ENCODE measurements around the gene PDCD2. TPM values are rescaled to one million over a fixed set of nuclear protein-coding genes. Genes with fewer than 3 reads are reported as not detected.
"Not testable (repeated sequence)": the region's sequence is repeated elsewhere in the genome, so short reads cannot be mapped to it uniquely, and the experiment has no call there.

The PDCD2 gene, protein sequence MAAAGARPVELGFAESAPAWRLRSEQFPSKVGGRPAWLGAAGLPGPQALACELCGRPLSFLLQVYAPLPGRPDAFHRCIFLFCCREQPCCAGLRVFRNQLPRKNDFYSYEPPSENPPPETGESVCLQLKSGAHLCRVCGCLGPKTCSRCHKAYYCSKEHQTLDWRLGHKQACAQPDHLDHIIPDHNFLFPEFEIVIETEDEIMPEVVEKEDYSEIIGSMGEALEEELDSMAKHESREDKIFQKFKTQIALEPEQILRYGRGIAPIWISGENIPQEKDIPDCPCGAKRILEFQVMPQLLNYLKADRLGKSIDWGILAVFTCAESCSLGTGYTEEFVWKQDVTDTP
- 100 to 1,000 TPM; 133 to 152 TPM for total RNA-seq

DNA sequence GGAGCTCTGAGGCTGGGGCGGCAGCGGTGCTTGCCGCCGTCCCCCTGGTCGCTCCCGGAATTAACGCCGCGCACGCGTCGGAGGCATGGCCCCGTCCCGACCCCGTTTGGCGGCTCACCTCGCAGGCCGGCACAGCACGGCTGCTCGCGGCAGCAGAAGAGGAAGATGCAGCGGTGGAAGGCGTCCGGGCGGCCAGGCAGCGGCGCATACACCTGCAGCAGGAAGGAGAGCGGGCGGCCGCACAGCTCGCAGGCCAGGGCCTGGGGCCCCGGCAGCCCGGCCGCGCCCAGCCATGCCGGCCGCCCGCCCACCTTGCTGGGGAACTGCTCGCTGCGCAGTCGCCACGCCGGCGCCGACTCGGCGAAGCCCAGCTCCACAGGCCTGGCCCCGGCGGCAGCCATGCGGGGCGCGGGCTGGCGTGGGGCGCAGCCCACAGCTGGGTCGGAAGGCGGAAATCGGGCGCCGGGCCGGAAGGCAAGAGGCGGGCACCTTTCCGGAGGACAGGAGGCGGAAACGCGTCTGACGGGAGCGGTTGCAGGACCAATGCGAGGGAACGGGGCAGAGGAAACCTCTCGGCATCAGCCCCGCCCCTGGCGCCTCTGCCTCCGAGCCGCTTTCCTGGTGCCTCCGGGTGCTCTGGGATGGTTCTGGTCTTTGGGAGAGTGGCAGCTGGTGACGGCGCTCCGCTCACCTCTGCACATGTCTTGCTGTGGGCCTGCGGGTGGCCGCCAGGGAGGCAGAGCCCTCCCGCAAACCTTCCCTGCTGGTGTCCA, at the start of gene PDCD2:
PDCD2 (minus strand) TSS at position 457 of the 773 bp plus-strand sequence; CDS start at position 401, 56 bp downstream.
- Mint-ChIP-seq H3K27ac (peak within 1 kb of the TSS; percentile 95), H3K27me3 (no peaks in the 10 kb centered on the region), H3K36me3 (ENCODE audit: low read depth) (peaks cover 40% of the 10 kb centered on the region), H3K9me3 (ENCODE audit: low read depth) (no peaks in the 10 kb centered on the region), H3K4me3 (peak within 1 kb of the TSS; percentile 91), H3K4me1 (peaks cover 30% of the 10 kb centered on the region)
- ATAC-seq (peak; percentile 96), DNase-seq (peak; percentile 96)
- POLR2A ChIA-PET: interaction anchor here (1.7 kb wide), 1 partner anchor 32 kb away, joined by 5 read pairs; no protein-coding TSS in a partner anchor
- CTCF ChIA-PET: interaction anchor here (0.8 to 1.9 kb wide), 7 partner anchors 10 to 41 kb away, joined by 3 to 10 read pairs (median 4); partner anchors contain the start of gene PSMB1
- intact Hi-C loops (cut with DNase I, micrococcal nuclease): loop anchor here (1.0 kb wide), 4 partner anchors 30 to 882 kb away; partner anchors contain the start of genes FAM120B (in 2 of the 2), TBP (in 2 of the 2), C6orf120 (in 1 of the 2) and DYNLT2 (in 1 of the 2)

DNA sequence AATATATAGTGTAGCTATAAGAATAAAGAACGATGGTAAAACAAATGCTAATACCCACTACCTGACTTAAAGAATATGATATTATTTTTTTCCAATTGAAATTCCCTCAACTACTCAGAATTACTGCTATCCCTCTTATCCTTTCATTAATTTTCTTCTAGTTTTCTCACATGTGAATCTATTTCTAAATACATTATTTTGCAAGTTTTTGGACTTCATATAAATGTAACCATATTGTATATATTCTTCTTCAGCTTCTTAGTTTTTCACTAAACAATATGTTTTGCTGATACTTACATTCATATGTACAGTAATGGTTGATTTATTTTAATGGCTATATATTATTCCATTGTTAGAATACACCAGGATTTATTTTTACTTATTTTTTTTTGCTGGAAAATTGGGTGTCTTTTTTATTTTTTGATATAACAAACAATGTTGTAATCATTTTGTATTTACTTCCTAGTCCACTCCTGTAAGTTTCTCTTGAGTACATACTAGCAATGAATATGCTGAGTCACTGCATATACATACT, 31.6 kb upstream of the PDCD2 start:
- H3K4me3 Mint-ChIP-seq; POLR2A ChIA-PET; CTCF ChIA-PET; H3K9me3 Mint-ChIP-seq (ENCODE audit: low read depth); H3K27me3 Mint-ChIP-seq; DNase-seq; ATAC-seq; H3K36me3 Mint-ChIP-seq (ENCODE audit: low read depth); H3K4me1 Mint-ChIP-seq; H3K27ac Mint-ChIP-seq; intact Hi-C loops (cut with DNase I, micrococcal nuclease): not testable (repeated sequence)

GRCh38 chr6:170612256-170612804, 27.9 kb upstream of the PDCD2 start:
- H3K9me3 Mint-ChIP-seq (ENCODE audit: low read depth); H3K36me3 Mint-ChIP-seq (ENCODE audit: low read depth); H3K4me1 Mint-ChIP-seq; H3K27ac Mint-ChIP-seq; POLR2A ChIA-PET; CTCF ChIA-PET; intact Hi-C loops (cut with DNase I, micrococcal nuclease); DNase-seq: not testable (repeated sequence)
- Mint-ChIP-seq H3K4me3 (peak overlapping the region; percentile 40), H3K27me3 (peaks cover 28% of the 10 kb centered on the region)
- ATAC-seq: peak; percentile 86

DNA sequence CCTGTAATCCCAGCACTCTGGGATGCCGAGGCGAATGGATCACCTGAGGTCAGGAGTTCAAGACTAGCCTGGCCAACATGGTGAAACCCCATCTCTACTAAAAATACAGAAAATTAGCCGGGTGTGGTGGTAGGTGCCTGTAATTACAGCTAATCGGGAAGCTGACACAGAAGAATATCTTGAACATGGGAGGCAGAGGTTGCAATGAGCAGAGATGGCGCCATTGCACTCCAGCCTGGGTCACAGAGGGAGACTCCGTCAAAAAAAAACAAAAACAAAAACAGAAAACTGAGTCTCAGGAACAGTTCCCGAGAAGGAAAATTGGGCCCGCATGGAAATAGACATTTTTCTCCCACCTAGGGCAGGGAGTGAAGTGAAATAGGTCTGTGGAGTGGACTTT, 24.8 kb upstream of the PDCD2 start:
- H3K4me1 Mint-ChIP-seq; ATAC-seq; H3K36me3 Mint-ChIP-seq (ENCODE audit: low read depth); DNase-seq; H3K9me3 Mint-ChIP-seq (ENCODE audit: low read depth); H3K27ac Mint-ChIP-seq; POLR2A ChIA-PET; intact Hi-C loops (cut with DNase I, micrococcal nuclease); H3K4me3 Mint-ChIP-seq: not testable (repeated sequence)
- CTCF ChIA-PET: interaction anchor here (0.6 kb wide), 1 partner anchor 26 kb away, joined by 3 read pairs; no protein-coding TSS in a partner anchor
- peaks cover 41% of the 10 kb centered on the region for H3K27me3 Mint-ChIP-seq

- POLR2A ChIA-PET: interaction anchor here (0.6 kb wide), 1 partner anchor 553 kb away, joined by 4 read pairs; no protein-coding TSS in a partner anchor
Measured at GRCh38 chr6:170605574-170606259, 21.3 kb upstream of the PDCD2 start.

GRCh38 chr6:170597278-170597677, 12.8 kb upstream of the PDCD2 start:
- DNase-seq (no peak), ATAC-seq (no peak)
- ChIA-PET POLR2A (no interaction called here), CTCF (no interaction called here)
- no peaks in the 10 kb centered on the region for H3K4me1 Mint-ChIP-seq
- peaks cover 7% of the 10 kb centered on the region for H3K27me3 Mint-ChIP-seq
- H3K36me3 Mint-ChIP-seq (ENCODE audit: low read depth): peaks cover 1% of the 10 kb centered on the region
- intact Hi-C loops (cut with DNase I, micrococcal nuclease): no loop called here
- peaks cover 8% of the 10 kb centered on the region for H3K9me3 Mint-ChIP-seq (ENCODE audit: low read depth)
- H3K27ac Mint-ChIP-seq: no peak overlapping the region
- no peak overlapping the region for H3K4me3 Mint-ChIP-seq

More at GRCh38 chr6:170605574-170606259, 21.3 kb upstream of the PDCD2 start:
- H3K36me3 Mint-ChIP-seq (ENCODE audit: low read depth): no peaks in the 10 kb centered on the region
- peaks cover 42% of the 10 kb centered on the region for H3K27me3 Mint-ChIP-seq
- CTCF ChIA-PET: no interaction called here
- H3K27ac Mint-ChIP-seq: no peak overlapping the region
- DNase-seq (no peak), ATAC-seq (no peak)
- H3K4me1 Mint-ChIP-seq: no peaks in the 10 kb centered on the region
- H3K9me3 Mint-ChIP-seq (ENCODE audit: low read depth): no peaks in the 10 kb centered on the region
- intact Hi-C loops (cut with DNase I, micrococcal nuclease): no loop called here
- H3K4me3 Mint-ChIP-seq: no peak overlapping the region

DNA sequence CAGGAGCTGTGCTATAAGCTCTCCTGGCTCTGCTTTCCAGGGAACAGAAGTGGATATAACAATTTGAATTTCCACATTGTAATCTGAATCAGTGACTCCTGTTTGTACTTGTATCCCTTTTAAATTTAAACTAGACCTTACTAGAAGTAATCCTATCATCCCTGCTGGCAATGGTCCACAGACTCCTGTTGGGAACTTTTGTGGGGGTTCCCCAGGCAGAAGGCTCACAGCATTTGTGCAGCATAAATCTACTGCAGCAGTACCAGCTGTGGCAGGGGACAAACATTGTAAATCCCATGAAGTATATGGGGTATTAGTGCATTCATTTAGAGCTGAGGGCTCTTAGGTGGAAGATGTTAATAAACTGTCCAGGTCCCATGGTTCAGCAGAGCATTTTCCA, 12.0 kb upstream of the PDCD2 start:
- POLR2A ChIA-PET: no interaction called here
- intact Hi-C loops (cut with DNase I, micrococcal nuclease): no loop called here
- Mint-ChIP-seq H3K36me3 (ENCODE audit: low read depth) (peaks cover 6% of the 10 kb centered on the region), H3K9me3 (ENCODE audit: low read depth) (peaks cover 13% of the 10 kb centered on the region), H3K4me1 (no peaks in the 10 kb centered on the region), H3K27ac (no peak overlapping the region), H3K27me3 (peaks cover 10% of the 10 kb centered on the region), H3K4me3 (no peak overlapping the region)
- CTCF ChIA-PET: no interaction called here
- ATAC-seq (no peak), DNase-seq (no peak)

GRCh38 chr6:170590725-170591124, 6.3 kb upstream of the PDCD2 start:
- Mint-ChIP-seq H3K4me3 (no peak overlapping the region), H3K9me3 (ENCODE audit: low read depth) (peaks cover 17% of the 10 kb centered on the region), H3K27me3 (peaks cover 12% of the 10 kb centered on the region), H3K36me3 (ENCODE audit: low read depth) (peaks cover 8% of the 10 kb centered on the region), H3K27ac (no peak overlapping the region), H3K4me1 (no peaks in the 10 kb centered on the region)
- DNase-seq (no peak), ATAC-seq (no peak)
- ChIA-PET CTCF (interaction anchor here (1.0 kb wide), 1 partner anchor 23 kb away, joined by 3 read pairs; no protein-coding TSS in a partner anchor), POLR2A (no interaction called here)
- intact Hi-C loops (cut with DNase I, micrococcal nuclease): no loop called here

DNA sequence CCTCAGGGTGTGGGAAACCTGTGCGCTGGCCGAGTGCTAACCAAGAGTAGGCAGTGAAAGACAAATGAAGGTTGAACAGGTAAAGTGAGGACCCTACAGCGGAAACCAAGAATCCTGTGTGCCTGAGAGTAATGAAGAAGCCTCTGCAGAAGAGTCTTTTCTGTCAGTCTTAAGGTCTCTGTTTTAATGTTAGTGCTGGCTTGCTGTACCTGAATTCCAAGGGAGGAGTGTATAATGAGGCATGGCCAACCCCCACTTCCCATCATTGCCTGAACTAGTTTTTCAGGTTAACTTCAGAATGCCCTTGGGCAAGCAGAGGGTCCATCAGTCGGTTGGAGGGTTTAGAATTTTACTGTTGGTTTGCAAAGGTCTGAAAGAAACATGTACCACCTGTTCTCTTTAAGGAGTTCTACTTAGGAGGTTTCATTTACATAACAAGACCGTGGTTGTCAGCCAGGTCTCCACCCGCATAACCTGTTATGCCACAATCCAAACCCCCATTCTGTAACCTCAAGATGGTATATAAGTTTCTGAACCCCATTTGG, 589 bp upstream of the PDCD2 start:
- Mint-ChIP-seq H3K4me3 (peak overlapping the region; percentile 91), H3K36me3 (ENCODE audit: low read depth) (peaks cover 35% of the 10 kb centered on the region), H3K9me3 (ENCODE audit: low read depth) (no peaks in the 10 kb centered on the region), H3K27me3 (no peaks in the 10 kb centered on the region), H3K4me1 (peaks cover 30% of the 10 kb centered on the region), H3K27ac (peak overlapping the region; percentile 95)
- POLR2A ChIA-PET: interaction anchor here (1.7 kb wide), 1 partner anchor 33 kb away, joined by 5 read pairs; no protein-coding TSS in a partner anchor
- no peak for DNase-seq
- ATAC-seq: no peak
- CTCF ChIA-PET: interaction anchor here (1.1 to 1.9 kb wide), 3 partner anchors 11 to 33 kb away, joined by 3 to 10 read pairs (median 9); no protein-coding TSS in a partner anchor
- intact Hi-C loops (cut with DNase I, micrococcal nuclease): loop anchor here (1.0 kb wide), 4 partner anchors 31 to 883 kb away; partner anchors contain the start of genes FAM120B (in 2 of the 2), TBP (in 2 of the 2), C6orf120 (in 1 of the 2) and DYNLT2 (in 1 of the 2)

DNA sequence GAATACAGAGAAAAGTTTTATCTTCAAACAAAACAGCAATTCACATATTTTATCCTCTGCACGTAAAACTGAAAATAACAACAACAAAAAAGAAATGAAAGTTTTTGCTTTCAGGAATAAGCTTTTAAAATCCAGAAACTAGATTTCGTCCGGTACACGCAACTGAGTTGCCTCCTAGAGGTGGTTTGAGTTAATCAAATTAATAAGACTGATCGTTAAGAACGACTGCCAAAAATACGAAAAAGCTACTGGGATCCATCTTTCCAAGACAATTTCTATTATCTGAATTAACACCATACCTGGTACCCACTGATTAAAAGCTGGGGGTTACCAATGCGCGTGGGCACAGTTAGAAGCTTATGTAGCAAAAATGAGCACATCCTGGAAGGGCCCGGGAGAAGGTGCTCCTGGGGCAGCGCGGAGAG, 669 bp downstream of the PDCD2 start:
- H3K27me3 Mint-ChIP-seq: no peaks in the 10 kb centered on the region
- peaks cover 46% of the 10 kb centered on the region for H3K36me3 Mint-ChIP-seq (ENCODE audit: low read depth)
- H3K27ac Mint-ChIP-seq: peak overlapping the region; percentile 93

More for the DNA sequence above, 669 bp downstream of the PDCD2 start:
- Mint-ChIP-seq H3K4me1 (peaks cover 30% of the 10 kb centered on the region), H3K9me3 (ENCODE audit: low read depth) (no peaks in the 10 kb centered on the region), H3K4me3 (peak overlapping the region; percentile 91)
- ChIA-PET POLR2A (interaction anchor here (1.7 kb wide), 1 partner anchor 32 kb away, joined by 5 read pairs; no protein-coding TSS in a partner anchor), CTCF (interaction anchor here (0.8 to 1.9 kb wide), 7 partner anchors 10 to 41 kb away, joined by 3 to 10 read pairs (median 4); partner anchors contain the start of gene PSMB1)
- intact Hi-C loops (cut with DNase I, micrococcal nuclease): loop anchor here (1.0 kb wide), 4 partner anchors 29 to 881 kb away; partner anchors contain the start of genes FAM120B (in 2 of the 2), TBP (in 2 of the 2), C6orf120 (in 1 of the 2) and DYNLT2 (in 1 of the 2)
- DNase-seq: no peak
- ATAC-seq: no peak
